Activated T-helper 1 cell treated with anti-CD3 and anti-CD28 coated beads, Interleukin-12 subunit alpha, Interleukin-12 subunit beta, Interleukin-2, Interleukin-4 antibody, amounts not matched to agents 30 ng/mL and 10 ng/mL and 1 ng/mL, durations not matched to agents 14 hours and 24 hours and 36 hours (primary cell): ENCODE data around the gene CHN1. TPM values are rescaled to one million over a fixed set of nuclear protein-coding genes. Genes with fewer than 3 reads are reported as not detected.

Experiments
- DNase-seq: peaks from one replicate; pipeline ENCODE4 v3.0.0; 2021; ENCODE audit warnings: low spot score
- H3K27ac Mint-ChIP-seq: one replicate; pipeline ENCODE4 v1.8.0; 2021; ENCODE audit warnings: mild to moderate bottlenecking, mixed read lengths
- H3K27me3 Mint-ChIP-seq: one replicate; pipeline ENCODE4 v1.8.0; 2022; ENCODE audit warnings: mild to moderate bottlenecking, moderate library complexity, mixed read lengths; ENCODE audit not compliant: insufficient read depth
- H3K36me3 Mint-ChIP-seq: one replicate; pipeline ENCODE4 v1.8.0; 2021; ENCODE audit warnings: low read depth, mixed read lengths
- H3K4me1 Mint-ChIP-seq: one replicate; pipeline ENCODE4 v1.8.0; 2021; ENCODE audit warnings: low read depth, mixed read lengths
- H3K4me3 Mint-ChIP-seq: one replicate; pipeline ENCODE4 v1.8.0; 2021; ENCODE audit warnings: mild to moderate bottlenecking, moderate library complexity, mixed read lengths
- H3K9me3 Mint-ChIP-seq: one replicate; pipeline ENCODE4 v1.8.0; 2021; ENCODE audit warnings: mixed read lengths
- intact Hi-C: fragments of 100-400 bp; cut with micrococcal nuclease; formaldehyde crosslinking; loops from one replicate; pipeline ENCODE4 v1.15.1; 2024
- total RNA-seq: library from RNA; stranded (reverse); gene quantifications from 2 replicates; pipeline ENCODE4 v1.2.3, GENCODE V29; 2022

CHN1 gene
- total RNA-seq, 1 donor from 2014 or later: 3.4 TPM

- Mint-ChIP-seq H3K27ac (no peak overlapping the region), H3K9me3 (no peaks in the 10 kb centered on the region), H3K36me3 (no peaks in the 10 kb centered on the region), H3K27me3 (no peaks in the 10 kb centered on the region), H3K4me1 (no peaks in the 10 kb centered on the region), H3K4me3 (no peak overlapping the region)
- intact Hi-C loops: no loop called here
- DNase-seq: no peak
These were observed 85.1 kb downstream of the CHN1 start for GRCh38 chr2:174919947-174920595.

DNA sequence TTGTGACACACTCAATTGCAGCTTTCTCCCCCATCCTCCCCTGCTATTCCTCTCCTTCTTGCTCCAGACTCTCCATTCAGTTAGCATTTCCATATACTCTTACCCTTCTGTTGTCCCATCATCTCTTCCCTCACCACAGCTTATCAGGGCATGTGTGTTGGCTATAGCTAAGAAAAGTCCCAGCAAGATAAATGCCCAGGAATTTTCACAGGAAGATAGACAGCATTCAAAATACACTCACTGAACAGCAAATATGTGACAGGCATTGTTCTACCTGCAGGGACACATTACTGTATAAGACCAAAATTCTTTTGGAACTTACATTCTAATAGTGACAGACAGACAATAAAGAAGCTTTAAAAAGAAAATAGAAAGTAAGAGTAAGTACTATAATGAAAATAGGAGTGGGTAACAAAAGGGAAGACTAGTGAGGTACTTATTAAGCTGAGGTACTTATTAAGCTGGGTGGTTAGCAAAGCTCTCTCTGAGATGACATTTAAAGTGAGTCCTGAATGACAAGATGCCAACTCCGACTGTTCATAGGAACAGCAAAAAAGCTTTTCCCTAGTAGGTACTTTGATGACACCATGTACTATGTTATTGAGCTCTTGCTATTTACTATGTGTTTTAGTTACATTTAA, 86.2 kb downstream of the CHN1 start:
- H3K4me1 Mint-ChIP-seq: no peaks in the 10 kb centered on the region
- no peaks in the 10 kb centered on the region for H3K9me3 Mint-ChIP-seq
- H3K27ac Mint-ChIP-seq: no peak overlapping the region
- intact Hi-C loops: no loop called here
- H3K27me3 Mint-ChIP-seq: no peaks in the 10 kb centered on the region
- DNase-seq: no peak
- H3K4me3 Mint-ChIP-seq: no peak overlapping the region
- H3K36me3 Mint-ChIP-seq: no peaks in the 10 kb centered on the region

- no peaks in the 10 kb centered on the region for H3K4me1 Mint-ChIP-seq
- no peak overlapping the region for H3K27ac Mint-ChIP-seq
- no peaks in the 10 kb centered on the region for H3K27me3 Mint-ChIP-seq
- no peaks in the 10 kb centered on the region for H3K36me3 Mint-ChIP-seq
- no peak for DNase-seq
- intact Hi-C loops: no loop called here
- no peaks in the 10 kb centered on the region for H3K9me3 Mint-ChIP-seq
- no peak overlapping the region for H3K4me3 Mint-ChIP-seq
These were observed 88.8 kb downstream of the CHN1 start for GRCh38 chr2:174916270-174916930.

DNA sequence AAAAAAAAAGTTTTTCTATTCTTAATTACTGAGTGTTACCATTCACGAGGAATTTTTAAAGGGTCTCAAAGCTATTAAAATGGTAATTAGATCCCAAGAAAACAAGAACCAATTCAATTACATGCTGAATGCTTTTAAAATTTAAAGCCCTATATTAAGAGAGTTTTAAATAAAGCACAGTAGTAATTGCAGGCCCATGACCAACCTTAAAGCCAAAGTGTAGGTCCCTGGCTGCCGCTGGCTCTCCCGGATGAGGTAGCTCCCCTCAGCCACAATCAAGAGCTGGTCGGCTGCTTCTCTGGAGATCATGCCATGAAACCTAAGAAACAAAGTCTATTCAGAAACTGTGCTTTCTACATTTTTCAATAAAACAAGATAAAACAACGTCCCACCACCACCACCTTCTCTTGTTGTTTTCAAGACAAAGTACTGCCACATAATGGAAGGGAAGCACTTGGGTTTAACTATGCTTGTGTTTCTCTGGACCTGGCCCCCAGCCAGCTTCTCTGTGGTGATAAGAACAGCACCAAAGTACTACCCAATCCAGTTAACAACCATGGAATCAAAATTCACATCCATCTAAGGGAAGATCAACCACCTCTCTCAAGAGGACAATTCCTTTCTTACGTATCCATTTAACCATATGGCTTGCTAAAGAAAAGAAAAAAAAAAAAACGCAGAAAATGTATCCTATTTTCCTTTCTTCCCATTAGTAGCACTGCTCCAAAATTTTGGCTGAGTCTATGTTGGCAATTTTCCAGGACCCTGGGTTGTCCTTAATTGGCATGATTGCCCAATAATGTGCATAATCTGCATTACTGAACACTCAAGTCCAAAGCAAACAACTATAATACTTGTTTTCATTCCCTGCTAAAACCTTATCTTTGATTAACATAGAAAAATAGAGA, 90.1 kb downstream of the CHN1 start:
- no peaks in the 10 kb centered on the region for H3K27me3 Mint-ChIP-seq
- no peak overlapping the region for H3K4me3 Mint-ChIP-seq
- intact Hi-C loops: no loop called here
- H3K4me1 Mint-ChIP-seq: no peaks in the 10 kb centered on the region
- no peak overlapping the region for H3K27ac Mint-ChIP-seq
- no peaks in the 10 kb centered on the region for H3K36me3 Mint-ChIP-seq
- DNase-seq: no peak
- H3K9me3 Mint-ChIP-seq: no peaks in the 10 kb centered on the region

DNA sequence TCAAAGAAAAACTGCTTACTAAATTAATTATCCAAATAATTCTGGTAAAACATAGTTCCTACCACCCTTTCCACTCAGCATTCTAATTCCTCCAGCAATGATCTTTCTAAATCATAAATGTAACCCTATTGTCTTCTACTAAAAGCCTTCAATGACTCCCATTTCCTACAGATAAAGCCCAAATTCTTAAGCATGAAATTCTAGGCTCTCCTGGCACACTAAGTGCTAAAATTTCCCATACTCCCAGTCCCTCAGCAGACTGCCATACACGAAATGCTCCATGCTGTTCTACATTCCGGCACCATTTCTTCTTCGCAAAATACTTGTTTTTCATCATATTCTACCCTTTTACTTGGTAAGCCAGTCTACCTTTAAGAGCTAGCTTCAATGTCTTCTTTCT, 96.9 kb downstream of the CHN1 start:
- intact Hi-C loops: no loop called here
- H3K4me3 Mint-ChIP-seq: no peak overlapping the region
- no peak overlapping the region for H3K27ac Mint-ChIP-seq

DNA sequence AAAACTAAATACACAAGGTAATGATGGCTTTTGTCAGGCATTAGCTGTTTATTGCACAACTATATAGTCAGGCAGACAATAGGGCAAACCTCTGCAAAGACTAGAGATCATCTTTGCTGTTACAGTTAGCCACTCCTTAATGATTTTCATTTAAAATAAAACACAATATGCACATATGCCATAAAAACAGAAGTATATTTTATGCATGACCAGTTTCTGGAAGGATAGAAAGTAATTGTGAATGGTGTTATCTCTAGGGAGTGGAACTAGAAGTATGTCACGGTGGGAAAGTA, 102.0 kb downstream of the CHN1 start:
- intact Hi-C loops: loop anchor here (5.0 kb wide), 3 partner anchors 106 to 156 kb away; no protein-coding TSS in a partner anchor

More for the DNA sequence above, 96.9 kb downstream of the CHN1 start:
- H3K36me3 Mint-ChIP-seq: no peaks in the 10 kb centered on the region
- DNase-seq: no peak
- peaks cover 10% of the 10 kb centered on the region for H3K27me3 Mint-ChIP-seq
- H3K4me1 Mint-ChIP-seq: peaks cover under 1% of the 10 kb centered on the region
- no peaks in the 10 kb centered on the region for H3K9me3 Mint-ChIP-seq

DNA sequence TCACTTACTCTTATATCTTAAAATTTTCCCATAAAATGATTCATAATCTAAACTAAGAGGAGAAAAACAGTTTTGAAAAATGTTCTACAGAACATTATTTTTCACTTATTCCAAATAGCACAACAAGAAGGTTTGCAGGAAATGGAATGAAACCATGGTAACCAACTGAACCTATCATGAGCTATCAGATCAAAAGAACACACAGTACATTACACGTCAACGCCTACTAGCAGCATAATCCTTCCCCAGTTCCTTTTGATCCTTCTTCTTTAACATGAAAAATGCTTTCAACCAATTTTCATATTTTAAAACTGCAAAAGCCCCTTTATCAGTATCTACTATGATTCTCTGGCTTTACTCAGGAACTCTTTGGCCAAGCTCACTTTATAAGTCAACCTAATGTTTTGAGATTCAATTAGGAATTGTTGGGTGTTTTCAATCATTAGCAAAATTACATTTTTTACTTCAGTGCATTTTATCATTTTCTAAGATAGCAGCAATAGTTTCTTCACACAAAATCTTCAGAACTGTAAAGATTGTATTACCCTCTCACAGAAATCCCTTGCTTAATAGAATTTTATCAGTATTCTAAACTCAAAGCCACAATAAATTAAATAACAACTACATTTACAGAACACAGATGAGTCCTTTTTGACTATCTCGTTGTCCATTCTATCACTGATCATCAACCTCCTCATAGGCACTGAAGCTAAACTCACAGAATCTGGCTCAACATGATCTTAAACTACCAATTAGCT, 102.5 kb downstream of the CHN1 start:
- Mint-ChIP-seq H3K36me3 (no peaks in the 10 kb centered on the region), H3K27ac (no peak overlapping the region), H3K4me1 (peaks cover 20% of the 10 kb centered on the region), H3K4me3 (no peak overlapping the region), H3K9me3 (no peaks in the 10 kb centered on the region), H3K27me3 (no peaks in the 10 kb centered on the region)
- intact Hi-C loops: loop anchor here (5.0 kb wide), 3 partner anchors 105 to 155 kb away; no protein-coding TSS in a partner anchor
- no peak for DNase-seq

More for the DNA sequence above, 102.0 kb downstream of the CHN1 start:
- Mint-ChIP-seq H3K9me3 (no peaks in the 10 kb centered on the region), H3K27ac (no peak overlapping the region), H3K4me1 (peaks cover 20% of the 10 kb centered on the region), H3K27me3 (peaks cover 2% of the 10 kb centered on the region), H3K4me3 (no peak overlapping the region), H3K36me3 (no peaks in the 10 kb centered on the region)
- no peak for DNase-seq

GRCh38 chr2:174901075-174901474, 104.1 kb downstream of the CHN1 start:
- H3K4me1 Mint-ChIP-seq: peaks cover 20% of the 10 kb centered on the region
- H3K9me3 Mint-ChIP-seq: no peaks in the 10 kb centered on the region
- no peaks in the 10 kb centered on the region for H3K36me3 Mint-ChIP-seq
- no peaks in the 10 kb centered on the region for H3K27me3 Mint-ChIP-seq
- intact Hi-C loops: loop anchor here (5.0 kb wide), 3 partner anchors 104 to 154 kb away; no protein-coding TSS in a partner anchor
- H3K27ac Mint-ChIP-seq: peak overlapping the region; percentile 49
- DNase-seq: no peak
- peak overlapping the region; percentile 38 for H3K4me3 Mint-ChIP-seq

DNA sequence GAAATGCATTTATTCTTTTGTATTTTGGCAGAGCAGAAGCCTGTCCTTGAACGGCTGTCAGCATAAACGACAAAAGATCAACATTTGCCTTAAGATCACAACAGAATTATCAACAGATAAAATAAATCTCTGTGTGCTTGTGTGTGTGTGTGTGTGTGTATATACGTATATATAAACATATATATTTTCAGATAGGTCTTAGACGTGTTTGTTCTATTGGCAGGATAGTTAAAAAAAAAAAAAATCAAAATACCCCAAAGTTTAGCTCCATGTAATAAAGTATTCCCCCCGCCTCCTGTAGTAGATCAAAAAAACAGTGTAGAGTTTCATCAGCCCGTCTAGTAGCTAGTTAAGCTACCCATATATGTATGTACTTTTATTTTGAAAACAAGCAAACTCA, 107.9 kb downstream of the CHN1 start:
- no peak overlapping the region for H3K27ac Mint-ChIP-seq
- no peaks in the 10 kb centered on the region for H3K36me3 Mint-ChIP-seq
- H3K4me3 Mint-ChIP-seq: no peak overlapping the region
- DNase-seq: no peak
- intact Hi-C loops: no loop called here
- H3K27me3 Mint-ChIP-seq: peaks cover 2% of the 10 kb centered on the region
- H3K4me1 Mint-ChIP-seq: peaks cover 15% of the 10 kb centered on the region
- H3K9me3 Mint-ChIP-seq: no peaks in the 10 kb centered on the region

DNA sequence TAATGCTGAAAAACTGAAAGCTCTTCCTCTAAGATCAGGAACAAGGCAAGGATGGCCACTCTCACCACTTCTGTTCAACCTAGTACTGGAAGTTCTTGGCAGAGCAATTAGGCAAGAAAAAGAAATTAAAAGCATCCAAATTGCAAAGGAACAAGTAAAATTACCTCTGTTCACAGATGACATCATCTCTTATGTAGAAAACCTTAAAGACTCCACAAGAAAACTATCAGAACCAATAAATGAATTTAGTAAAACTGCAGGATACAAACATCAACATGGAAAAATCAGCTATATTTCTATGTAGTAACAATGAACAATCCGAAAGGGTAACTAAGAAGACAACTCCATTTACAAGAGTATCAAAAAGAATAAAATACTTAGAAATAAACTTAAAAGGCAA, 112.2 kb downstream of the CHN1 start:
- Mint-ChIP-seq H3K4me1 (peaks cover 6% of the 10 kb centered on the region), H3K27ac (no peak overlapping the region), H3K9me3 (no peaks in the 10 kb centered on the region), H3K36me3 (no peaks in the 10 kb centered on the region), H3K27me3 (peaks cover 2% of the 10 kb centered on the region), H3K4me3 (no peak overlapping the region)
- DNase-seq: no peak
- intact Hi-C loops: loop anchor here (2.0 kb wide), 1 partner anchor 58 kb away; no protein-coding TSS in a partner anchor

DNA sequence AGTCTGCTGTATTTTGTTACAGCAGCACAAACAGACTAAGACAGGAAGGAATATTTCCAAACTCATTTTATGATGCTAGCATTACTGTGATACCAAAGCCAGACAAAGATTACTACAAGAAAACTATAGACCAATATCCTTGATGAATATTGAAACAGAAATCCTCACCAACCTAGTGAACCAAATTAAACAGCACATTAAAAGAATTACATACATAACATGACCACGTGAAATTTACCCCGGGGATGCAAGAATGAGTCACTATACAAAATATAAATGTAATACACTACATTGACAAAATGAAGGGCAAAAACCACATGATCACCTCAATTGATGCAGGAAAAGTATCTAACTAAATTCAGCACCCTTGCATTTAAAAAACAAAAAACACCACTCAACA, 112.6 kb downstream of the CHN1 start:
- Mint-ChIP-seq H3K27ac (no peak overlapping the region), H3K27me3 (peaks cover 2% of the 10 kb centered on the region), H3K36me3 (no peaks in the 10 kb centered on the region), H3K9me3 (no peaks in the 10 kb centered on the region), H3K4me1 (peaks cover 6% of the 10 kb centered on the region), H3K4me3 (no peak overlapping the region)
- intact Hi-C loops: loop anchor here (2.0 kb wide), 1 partner anchor 58 kb away; no protein-coding TSS in a partner anchor
- DNase-seq: no peak

- H3K4me3 Mint-ChIP-seq: no peak overlapping the region
- H3K9me3 Mint-ChIP-seq: no peaks in the 10 kb centered on the region
- no peaks in the 10 kb centered on the region for H3K36me3 Mint-ChIP-seq
- H3K27me3 Mint-ChIP-seq: no peaks in the 10 kb centered on the region
- peaks cover 6% of the 10 kb centered on the region for H3K4me1 Mint-ChIP-seq
- H3K27ac Mint-ChIP-seq: no peak overlapping the region
- intact Hi-C loops: no loop called here
- DNase-seq: no peak
These were observed 116.4 kb downstream of the CHN1 start for GRCh38 chr2:174888646-174889271.
